NB4 (cell line): ENCODE results near the gene NBEA.

Experiments
- CTCF ChIP-seq: IDR thresholded peaks from one replicate; pipeline ENCODE4 v1.5.1; 2012; ENCODE audit warnings: low read depth, low read length
- MYC ChIP-seq: IDR thresholded peaks from 2 replicates; pipeline ENCODE4 v1.6.1; 2011; ENCODE audit warnings: low read depth, low read length
- POLR2A ChIP-seq: IDR thresholded peaks from 2 replicates; pipeline ENCODE4 v1.6.1; 2011; ENCODE audit warnings: mild to moderate bottlenecking; ENCODE audit not compliant: insufficient read length; ENCODE audit errors: extremely low read depth
- TF ChIP-seq, protein P1 (sequence below): IDR thresholded peaks from 2 replicates; pipeline ENCODE4 v1.6.1; 2011; ENCODE audit warnings: low read depth, low read length

DNA sequence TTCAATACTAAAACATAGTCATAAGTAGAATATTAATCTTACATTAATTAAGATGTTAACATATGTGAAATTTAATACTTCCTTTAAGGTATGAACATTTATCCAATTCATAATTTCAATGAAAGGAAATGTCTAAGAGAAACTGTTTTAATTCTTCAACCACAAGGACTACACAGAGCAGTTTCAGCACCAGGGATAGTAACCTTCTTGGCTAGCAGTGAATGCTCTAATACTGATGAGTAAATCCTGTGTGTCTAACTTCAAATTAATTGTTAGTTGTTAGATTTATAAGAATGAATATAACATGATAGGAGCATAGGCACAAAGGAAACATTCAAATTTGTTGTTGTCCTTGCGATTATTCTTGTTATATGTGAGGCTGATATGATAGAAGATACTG is 15.6 kb upstream of the NBEA start:
- no peak for TF ChIP-seq POLR2A
- TF ChIP-seq CTCF: no peak
- TF ChIP-seq MYC: no peak
- TF ChIP-seq, protein P1, sequence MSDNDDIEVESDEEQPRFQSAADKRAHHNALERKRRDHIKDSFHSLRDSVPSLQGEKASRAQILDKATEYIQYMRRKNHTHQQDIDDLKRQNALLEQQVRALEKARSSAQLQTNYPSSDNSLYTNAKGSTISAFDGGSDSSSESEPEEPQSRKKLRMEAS: no peak
